Activated B cell treated with CpG ODN at 0.5 μM for 24 hours (primary cell): ENCODE results near the gene PRKCZ. TPM values are rescaled to one million over a fixed set of nuclear protein-coding genes. Genes with fewer than 3 reads are reported as not detected.

Experiments used
- ATAC-seq: fragments of 200-7000 bp; cut with Tn5 transposase; one replicate; pipeline ENCODE4 v1.10.0; 2021; ENCODE audit warnings: low read depth, mild to moderate bottlenecking, moderate library complexity
- CTCF ChIA-PET: fragments of 350-600 bp; sonication (Branson Sonifier 250); formaldehyde crosslinking; loops from one replicate; lab custom pipeline; 2021; ENCODE audit warnings: antibody characterized with exemption; lab: Charles Lee
- POLR2A ChIA-PET: fragments of 350-600 bp; sonication (Branson Sonifier 250); formaldehyde crosslinking; loops from one replicate; lab custom pipeline; 2021; ENCODE audit warnings: antibody characterized with exemption; lab: Charles Lee
- DNase-seq: peaks from one replicate; pipeline ENCODE4 v3.0.0; 2022
- H3K27ac Mint-ChIP-seq: one replicate; pipeline ENCODE4 v1.8.0; 2020; ENCODE audit warnings: mixed read lengths
- H3K27me3 Mint-ChIP-seq: one replicate; pipeline ENCODE4 v1.8.0; 2021; ENCODE audit warnings: mixed read lengths
- H3K36me3 Mint-ChIP-seq: one replicate; pipeline ENCODE4 v1.8.0; 2021; ENCODE audit warnings: low read depth, mixed read lengths
- H3K4me1 Mint-ChIP-seq: one replicate; pipeline ENCODE4 v1.8.0; 2021; ENCODE audit warnings: mixed read lengths
- H3K4me3 Mint-ChIP-seq: one replicate; pipeline ENCODE4 v1.8.0; 2020; ENCODE audit warnings: mild to moderate bottlenecking, mixed read lengths
- H3K9me3 Mint-ChIP-seq: one replicate; pipeline ENCODE4 v1.8.0; 2020; ENCODE audit warnings: mixed read lengths
- intact Hi-C: fragments of 100-400 bp; cut with micrococcal nuclease; formaldehyde crosslinking; loops from one replicate; pipeline ENCODE4 v1.15.1; 2024
- total RNA-seq: library from RNA; stranded (reverse); gene quantifications from 2 replicates; pipeline ENCODE4 v1.2.3, GENCODE V29; 2022
- TF ChIP-seq, protein P1 (sequence below): fragments of 200-600 bp; IDR thresholded peaks from one replicate; pipeline ENCODE4 v1.8.0; 2022; ENCODE audit warnings: antibody characterized with exemption, mild to moderate bottlenecking

Gene PRKCZ
- total RNA-seq, 1 donor from 2014 or later, result 28.5 TPM

DNA sequence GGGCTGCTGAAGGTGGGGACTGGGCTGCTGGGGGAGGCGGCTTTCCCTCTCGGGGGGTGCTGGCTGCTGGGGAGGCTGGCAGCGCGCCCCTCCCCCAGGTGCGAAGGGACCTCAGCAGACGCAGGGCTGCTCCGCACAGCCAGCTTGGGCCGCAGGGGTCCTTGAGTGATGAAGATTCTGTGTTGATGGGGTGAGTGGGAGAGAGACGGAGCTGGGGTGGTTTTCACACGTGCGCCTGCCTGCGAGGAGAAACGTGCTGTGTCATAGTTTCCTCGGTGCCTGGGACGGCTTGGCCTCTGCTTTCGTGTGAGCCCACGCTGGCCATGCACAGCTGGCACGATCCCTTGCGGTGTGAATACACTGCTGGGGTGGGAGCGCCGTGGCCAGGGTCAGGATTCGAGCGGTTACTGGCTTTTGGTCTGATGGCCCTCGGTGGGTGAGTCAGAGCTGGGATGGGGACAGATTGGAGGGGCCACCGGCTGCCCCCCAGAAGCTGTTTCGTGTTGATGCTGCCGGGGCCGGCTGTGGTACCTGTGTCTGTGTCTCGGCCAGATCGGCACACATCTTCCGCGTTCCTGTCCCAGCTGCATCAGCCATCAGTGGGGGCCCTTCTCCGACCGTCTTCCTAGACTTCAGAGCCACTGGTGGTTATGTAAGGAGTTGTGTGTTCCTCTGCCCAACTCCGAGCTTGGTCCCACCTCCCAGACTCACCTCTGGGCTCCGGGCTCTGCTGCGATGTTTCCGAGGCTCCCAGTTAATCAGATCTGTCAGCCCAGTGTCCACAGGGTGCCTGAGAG, 24.9 kb downstream of the PRKCZ start:
- Mint-ChIP-seq H3K27me3 (no peaks in the 10 kb centered on the region), H3K4me1 (no peaks in the 10 kb centered on the region), H3K9me3 (peaks cover 21% of the 10 kb centered on the region), H3K4me3 (no peak overlapping the region), H3K27ac (no peak overlapping the region), H3K36me3 (peaks cover 43% of the 10 kb centered on the region)
- intact Hi-C loops, result no loop called here
- TF ChIP-seq, protein P1, sequence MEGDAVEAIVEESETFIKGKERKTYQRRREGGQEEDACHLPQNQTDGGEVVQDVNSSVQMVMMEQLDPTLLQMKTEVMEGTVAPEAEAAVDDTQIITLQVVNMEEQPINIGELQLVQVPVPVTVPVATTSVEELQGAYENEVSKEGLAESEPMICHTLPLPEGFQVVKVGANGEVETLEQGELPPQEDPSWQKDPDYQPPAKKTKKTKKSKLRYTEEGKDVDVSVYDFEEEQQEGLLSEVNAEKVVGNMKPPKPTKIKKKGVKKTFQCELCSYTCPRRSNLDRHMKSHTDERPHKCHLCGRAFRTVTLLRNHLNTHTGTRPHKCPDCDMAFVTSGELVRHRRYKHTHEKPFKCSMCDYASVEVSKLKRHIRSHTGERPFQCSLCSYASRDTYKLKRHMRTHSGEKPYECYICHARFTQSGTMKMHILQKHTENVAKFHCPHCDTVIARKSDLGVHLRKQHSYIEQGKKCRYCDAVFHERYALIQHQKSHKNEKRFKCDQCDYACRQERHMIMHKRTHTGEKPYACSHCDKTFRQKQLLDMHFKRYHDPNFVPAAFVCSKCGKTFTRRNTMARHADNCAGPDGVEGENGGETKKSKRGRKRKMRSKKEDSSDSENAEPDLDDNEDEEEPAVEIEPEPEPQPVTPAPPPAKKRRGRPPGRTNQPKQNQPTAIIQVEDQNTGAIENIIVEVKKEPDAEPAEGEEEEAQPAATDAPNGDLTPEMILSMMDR, result no peak
- ATAC-seq (no peak), DNase-seq (no peak)
- ChIA-PET POLR2A (no interaction called here), CTCF (no interaction called here)

DNA sequence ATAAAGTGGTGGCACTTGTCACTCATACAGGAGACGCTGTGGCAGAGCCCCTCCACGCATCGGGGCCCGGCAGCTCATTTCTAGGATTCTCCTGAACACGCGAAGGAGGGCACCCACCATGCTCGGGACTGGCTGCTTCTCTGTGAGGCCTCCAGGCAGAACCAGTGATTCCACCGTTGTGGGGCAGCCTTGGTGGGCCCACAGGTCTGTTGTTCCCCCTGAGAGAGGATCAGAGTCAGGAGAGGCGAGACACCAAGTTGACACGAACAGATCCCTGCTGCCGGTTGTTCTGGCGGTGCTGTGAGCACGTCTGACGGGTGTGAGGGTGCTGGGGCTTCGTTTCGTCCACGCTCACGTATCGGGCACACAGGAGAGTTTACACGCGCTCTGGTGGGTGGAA, 26.6 kb downstream of the PRKCZ start:
- DNase-seq (no peak), ATAC-seq (no peak)
- TF ChIP-seq, protein P1, result no peak
- H3K27ac Mint-ChIP-seq, result no peak overlapping the region
- no peak overlapping the region for H3K4me3 Mint-ChIP-seq
- intact Hi-C loops, result no loop called here
- no peaks in the 10 kb centered on the region for H3K4me1 Mint-ChIP-seq
- no peaks in the 10 kb centered on the region for H3K27me3 Mint-ChIP-seq
- H3K9me3 Mint-ChIP-seq, result peaks cover 21% of the 10 kb centered on the region
- ChIA-PET CTCF (no interaction called here), POLR2A (no interaction called here)
- H3K36me3 Mint-ChIP-seq, result peaks cover 43% of the 10 kb centered on the region

DNA sequence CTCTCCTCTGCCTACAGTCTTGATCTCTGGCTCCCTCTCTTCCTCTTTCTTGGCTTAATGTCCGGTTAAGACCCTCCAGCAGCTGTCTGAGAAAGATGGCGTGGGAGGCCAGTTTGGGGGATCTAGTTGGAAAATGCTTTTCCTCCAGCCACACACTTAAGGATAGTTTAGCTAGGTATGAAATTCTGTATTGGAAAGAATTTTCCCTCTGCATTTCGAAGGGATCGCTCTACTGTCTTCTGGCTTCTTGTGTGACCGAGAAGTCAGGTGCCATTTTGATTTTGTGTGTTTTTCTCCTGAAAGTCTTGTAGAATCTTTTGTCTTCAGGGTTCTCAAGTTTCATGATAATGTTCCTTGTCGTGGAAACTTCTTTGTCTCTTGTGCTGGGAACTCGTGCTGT, 28.0 kb downstream of the PRKCZ start:
- TF ChIP-seq, protein P1, result no peak
- intact Hi-C loops, result no loop called here
- H3K9me3 Mint-ChIP-seq, result peaks cover 21% of the 10 kb centered on the region
- POLR2A ChIA-PET, result no interaction called here
- CTCF ChIA-PET, result no interaction called here
- H3K27me3 Mint-ChIP-seq, result no peaks in the 10 kb centered on the region
- H3K27ac Mint-ChIP-seq, result no peak overlapping the region
- ATAC-seq (no peak), DNase-seq (no peak)
- H3K36me3 Mint-ChIP-seq, result peaks cover 46% of the 10 kb centered on the region
- H3K4me1 Mint-ChIP-seq, result no peaks in the 10 kb centered on the region
- no peak overlapping the region for H3K4me3 Mint-ChIP-seq

DNA sequence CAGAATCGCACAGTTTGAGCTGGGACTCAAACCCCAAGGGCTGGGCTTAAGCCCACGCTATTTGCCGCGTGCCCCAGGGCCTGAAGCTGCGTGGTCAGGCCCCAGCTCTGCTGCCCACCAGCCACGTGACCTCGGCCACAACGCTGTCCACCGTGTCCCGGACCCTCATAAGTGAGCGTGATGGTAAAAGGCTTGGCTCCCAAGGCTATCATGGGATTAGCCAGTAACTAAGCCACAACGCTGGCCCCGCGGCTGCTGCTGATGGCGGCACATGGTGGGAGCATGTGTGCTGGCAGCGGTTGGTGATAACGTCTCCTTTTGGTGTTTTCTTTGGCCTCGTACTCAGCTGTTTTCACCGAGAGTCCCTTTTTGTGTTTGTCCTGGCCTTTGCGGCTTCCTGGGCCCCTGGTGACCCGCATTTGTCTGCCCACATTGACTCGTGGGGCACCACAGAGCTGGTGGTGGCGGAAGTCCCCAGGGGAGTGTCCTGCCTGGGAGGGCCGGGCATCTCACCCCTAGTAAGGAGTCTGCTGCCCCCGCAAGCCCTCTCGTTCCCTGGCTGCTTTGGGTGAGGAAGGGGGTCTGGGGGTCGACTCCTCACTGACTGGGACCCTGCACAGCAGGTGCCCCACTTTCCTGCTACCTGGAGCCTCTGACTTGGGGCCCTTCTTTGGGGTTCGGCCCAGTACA, 29.3 kb downstream of the PRKCZ start:
- no peaks in the 10 kb centered on the region for H3K4me1 Mint-ChIP-seq
- peaks cover 21% of the 10 kb centered on the region for H3K9me3 Mint-ChIP-seq
- no peaks in the 10 kb centered on the region for H3K27me3 Mint-ChIP-seq
- no peak for ATAC-seq
- POLR2A ChIA-PET, result no interaction called here
- TF ChIP-seq, protein P1, result no peak
- DNase-seq, result no peak
- H3K36me3 Mint-ChIP-seq, result peaks cover 43% of the 10 kb centered on the region
- CTCF ChIA-PET, result no interaction called here
- H3K4me3 Mint-ChIP-seq, result no peak overlapping the region
- intact Hi-C loops, result no loop called here
- no peak overlapping the region for H3K27ac Mint-ChIP-seq

DNA sequence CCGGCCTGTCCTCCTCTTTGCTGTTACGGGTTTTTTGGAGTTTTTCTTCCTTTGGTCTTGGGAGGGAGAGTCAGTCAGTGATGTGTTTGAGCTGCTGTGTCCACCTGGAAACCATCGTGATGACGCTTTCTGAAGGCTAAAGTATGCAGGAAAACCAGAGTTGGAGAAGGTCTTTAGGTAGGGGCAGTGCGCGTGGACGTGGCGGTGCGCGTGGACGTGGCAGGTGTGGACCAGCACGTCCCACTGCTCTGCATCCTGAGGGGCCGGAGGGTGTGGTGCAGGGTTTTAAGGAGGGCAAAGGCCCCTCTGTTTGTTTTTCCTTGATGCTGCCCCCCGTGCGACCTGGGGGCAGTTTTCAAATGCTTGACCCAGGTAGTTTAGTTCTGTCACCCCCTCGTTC, 29.9 kb downstream of the PRKCZ start:
- intact Hi-C loops, result no loop called here
- ATAC-seq, result no peak
- Mint-ChIP-seq H3K9me3 (peaks cover 21% of the 10 kb centered on the region), H3K27ac (no peak overlapping the region), H3K27me3 (no peaks in the 10 kb centered on the region), H3K36me3 (peaks cover 39% of the 10 kb centered on the region), H3K4me3 (no peak overlapping the region), H3K4me1 (no peaks in the 10 kb centered on the region)
- POLR2A ChIA-PET, result no interaction called here
- CTCF ChIA-PET, result no interaction called here
- TF ChIP-seq, protein P1, result no peak
- no peak for DNase-seq
